Activated CD4-positive, alpha-beta T cell treated with anti-CD3 and anti-CD28 coated beads, Interleukin-2, amount 10 ng/mL, durations not matched to agents 7 days and 5 days (primary cell): ENCODE results near the gene CBLN3. TPM values are rescaled to one million over a fixed set of nuclear protein-coding genes. Genes with fewer than 3 reads are reported as not detected.

Experiments
- CTCF ChIA-PET: fragments of 350-600 bp; sonication (Branson Sonifier 250); formaldehyde crosslinking; loops from one replicate; lab custom pipeline; 2021; ENCODE audit warnings: antibody characterized with exemption; lab: Charles Lee
- POLR2A ChIA-PET: fragments of 350-600 bp; sonication (Branson Sonifier 250); formaldehyde crosslinking; loops from one replicate; lab custom pipeline; 2021; ENCODE audit warnings: antibody characterized with exemption; lab: Charles Lee
- DNase-seq: peaks from one replicate; pipeline ENCODE4 v3.0.0-alpha.2; 2020
- H3K27ac Mint-ChIP-seq: one replicate; pipeline ENCODE4 v1.8.0; 2021; ENCODE audit warnings: mild to moderate bottlenecking, moderate library complexity, mixed read lengths
- H3K27me3 Mint-ChIP-seq: one replicate; pipeline ENCODE4 v1.8.0; 2021; ENCODE audit warnings: mixed read lengths
- H3K36me3 Mint-ChIP-seq: one replicate; pipeline ENCODE4 v1.8.0; 2021; ENCODE audit warnings: low read depth, mixed read lengths
- H3K4me1 Mint-ChIP-seq: one replicate; pipeline ENCODE4 v1.8.0; 2021; ENCODE audit warnings: mixed read lengths
- H3K4me3 Mint-ChIP-seq: one replicate; pipeline ENCODE4 v1.8.0; 2021; ENCODE audit warnings: mild to moderate bottlenecking, moderate library complexity, mixed read lengths
- H3K9me3 Mint-ChIP-seq: one replicate; pipeline ENCODE4 v1.8.0; 2021; ENCODE audit warnings: mixed read lengths
- total RNA-seq, 2 experiments: library from RNA; stranded (reverse); gene quantifications; one replicate each; pipeline ENCODE4 v1.2.3, GENCODE V29; 2021

CBLN3 gene
- total RNA-seq, 2 experiments from 2014 or later = 5.2 to 5.3 TPM

GRCh38 chr14:24378327-24378726 lies 51.1 kb downstream of the CBLN3 start:
- ChIA-PET CTCF (interaction anchor here (0.6 to 2.2 kb wide), 7 partner anchors 10 to 54 kb away, joined by 3 to 6 read pairs (median 3); no protein-coding TSS in a partner anchor), POLR2A (no interaction called here)
- H3K27ac Mint-ChIP-seq = no peak overlapping the region
- H3K4me3 Mint-ChIP-seq = no peak overlapping the region
- no peaks in the 10 kb centered on the region for H3K4me1 Mint-ChIP-seq
- H3K27me3 Mint-ChIP-seq = no peaks in the 10 kb centered on the region
- H3K36me3 Mint-ChIP-seq = no peaks in the 10 kb centered on the region
- DNase-seq = no peak
- no peaks in the 10 kb centered on the region for H3K9me3 Mint-ChIP-seq

DNA sequence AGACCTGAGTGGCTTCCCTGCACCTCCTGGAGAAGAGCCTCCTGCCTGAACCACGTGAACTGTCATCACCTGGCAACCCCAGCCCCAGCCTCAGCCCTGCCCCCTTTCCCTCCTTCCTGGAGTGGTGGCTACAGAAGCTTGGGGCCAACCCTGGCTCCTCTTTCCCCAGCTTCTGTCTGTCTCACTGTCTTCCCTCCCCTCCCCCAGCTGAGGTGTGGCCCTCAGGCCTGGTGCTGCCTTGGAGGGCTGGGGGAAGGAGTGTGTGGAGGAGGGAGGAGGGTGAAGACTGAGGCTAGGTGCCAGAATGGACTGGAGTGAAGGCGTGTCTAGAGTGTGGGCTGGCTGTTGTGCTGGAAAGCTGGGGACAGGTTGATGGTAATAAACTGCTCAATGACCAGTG lies 51.8 kb downstream of the CBLN3 start:
- POLR2A ChIA-PET = no interaction called here
- DNase-seq = no peak
- CTCF ChIA-PET = interaction anchor here (0.9 to 2.2 kb wide), 6 partner anchors 11 to 44 kb away, joined by 3 to 6 read pairs (median 4); no protein-coding TSS in a partner anchor
- Mint-ChIP-seq H3K36me3 (no peaks in the 10 kb centered on the region), H3K27me3 (no peaks in the 10 kb centered on the region), H3K4me3 (no peak overlapping the region), H3K27ac (no peak overlapping the region), H3K9me3 (no peaks in the 10 kb centered on the region), H3K4me1 (no peaks in the 10 kb centered on the region)

DNA sequence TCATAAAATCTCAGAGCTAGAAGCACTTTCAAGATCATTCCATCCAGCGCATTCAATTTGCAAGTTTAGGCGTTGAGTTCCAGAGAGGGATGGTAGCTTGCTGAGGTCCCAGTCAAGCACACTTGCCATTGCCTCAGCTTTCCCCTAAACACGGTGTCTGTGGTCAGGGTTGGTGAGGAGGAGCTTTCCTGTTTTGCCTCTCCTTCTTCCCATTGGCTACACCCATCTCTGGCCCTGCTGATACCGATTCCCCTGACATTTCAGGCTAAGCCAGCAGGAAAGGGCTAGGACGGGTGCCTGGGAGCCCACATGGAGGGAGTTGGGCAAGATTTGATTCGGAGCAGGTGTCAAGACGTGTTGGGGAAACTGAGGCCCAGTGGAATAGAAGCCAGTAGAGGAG lies 52.3 kb downstream of the CBLN3 start:
- POLR2A ChIA-PET = no interaction called here
- Mint-ChIP-seq H3K4me3 (no peak overlapping the region), H3K36me3 (no peaks in the 10 kb centered on the region), H3K27me3 (peaks cover 2% of the 10 kb centered on the region), H3K4me1 (no peaks in the 10 kb centered on the region), H3K27ac (no peak overlapping the region), H3K9me3 (no peaks in the 10 kb centered on the region)
- CTCF ChIA-PET = interaction anchor here (0.9 to 2.2 kb wide), 3 partner anchors 30 to 44 kb away, joined by 4 to 6 read pairs (median 6); no protein-coding TSS in a partner anchor
- no peak for DNase-seq

Other genes with a start within 250 kb of the CBLN3 start
- gene IPO4, start 240.9 kb downstream of the CBLN3 start, total RNA-seq = 10 to 100 TPM; 45.3 to 48.7 TPM
- 10 to 100 TPM; 28.6 to 33.2 TPM for gene TM9SF1, start 234.2 kb downstream of the CBLN3 start, total RNA-seq
- under 1 TPM; 0.52 to 0.60 TPM for gene TSSK4, start 224.0 kb downstream of the CBLN3 start, total RNA-seq
- 10 to 100 TPM; 79.8 to 93.2 TPM for gene CHMP4A, start 216.2 kb downstream of the CBLN3 start, total RNA-seq
- gene MDP1, start 213.6 kb downstream of the CBLN3 start, total RNA-seq = 10 to 100 TPM; 10.1 to 10.7 TPM
- gene NEDD8, start 197.3 kb downstream of the CBLN3 start, total RNA-seq = 100 to 1,000 TPM; 178 to 229 TPM
- 10 to 100 TPM; 72.0 to 74.5 TPM for gene GMPR2, start 196.7 kb downstream of the CBLN3 start, total RNA-seq
- 100 to 1,000 TPM; 130 to 141 TPM for gene TINF2, start 187.0 kb downstream of the CBLN3 start, total RNA-seq
- gene TGM1, start 166.5 kb downstream of the CBLN3 start, total RNA-seq = 1 to 10 TPM; 6.5 TPM
- 10 to 100 TPM; 54.8 to 55.0 TPM for gene RABGGTA, start 158.1 kb downstream of the CBLN3 start, total RNA-seq
- gene DHRS1, start 129.9 kb downstream of the CBLN3 start, total RNA-seq = 10 to 100 TPM; 31.7 to 35.0 TPM
- gene NOP9, start 129.8 kb downstream of the CBLN3 start, total RNA-seq = 10 to 100 TPM; 30.8 to 35.2 TPM
- 10 to 100 TPM; 28.7 to 30.9 TPM for gene CIDEB, start 121.7 kb downstream of the CBLN3 start, total RNA-seq
- gene LTB4R2, start 119.5 kb downstream of the CBLN3 start, total RNA-seq = 10 to 100 TPM; 18.6 to 21.7 TPM
- 10 to 100 TPM; 26.6 to 28.3 TPM for gene LTB4R, start 118.2 kb downstream of the CBLN3 start, total RNA-seq
- 1 to 10 TPM; 4.1 to 5.3 TPM for gene ADCY4, start 94.6 kb downstream of the CBLN3 start, total RNA-seq
- gene RIPK3, start 89.7 kb downstream of the CBLN3 start, total RNA-seq = 10 to 100 TPM; 37.5 to 41.4 TPM
- not detected for gene NFATC4, start 61.5 kb downstream of the CBLN3 start, total RNA-seq
- gene NYNRIN, start 30.7 kb downstream of the CBLN3 start, total RNA-seq = under 1 TPM; 0.23 to 0.35 TPM
- gene KHNYN, start 286 bp upstream of the CBLN3 start, total RNA-seq = 10 to 100 TPM; 59.7 to 71.5 TPM
- 10 to 100 TPM; 52.8 to 54.9 TPM for gene SDR39U1, start 13.1 kb upstream of the CBLN3 start, total RNA-seq
- not detected for gene CMA1, start 78.6 kb upstream of the CBLN3 start, total RNA-seq
- not detected for gene CTSG, start 146.6 kb upstream of the CBLN3 start, total RNA-seq
- 1 to 10 TPM; 1.9 to 2.8 TPM for gene GZMH, start 180.0 kb upstream of the CBLN3 start, total RNA-seq
- 100 to 1,000 TPM in 1 of 2 experiments, 10 to 100 TPM in 1; 77.5 to 105 TPM for gene GZMB, start 204.5 kb upstream of the CBLN3 start, total RNA-seq